OCI-LY7 (cell line): Measurements from ENCODE around the gene BRD7. TPM values are rescaled to one million over a fixed set of nuclear protein-coding genes. Genes with fewer than 3 reads are reported as not detected.
A peak's percentile ranks its signal among the peaks of the same experiment; 100 is the strongest.

Experiments
- BruUV-seq: library from RNA; stranded (reverse); fragments of 400-500 nt; replicated peaks from 2 replicates; lab custom pipeline; 2021; lab: Mats Ljungman, UMichigan
- CTCF ChIA-PET: fragments of 300-600 bp; sonication (Branson Sonifier 250); formaldehyde crosslinking; loops from one replicate; lab custom pipeline; 2022; ENCODE audit warnings: antibody characterized with exemption; ENCODE audit not compliant: unreplicated experiment; lab: Charles Lee
- POLR2A ChIA-PET: fragments of 300-600 bp; sonication (Branson Sonifier 250); formaldehyde crosslinking; loops from one replicate; lab custom pipeline; 2022; ENCODE audit warnings: antibody characterized with exemption; lab: Charles Lee
- DNase-seq: peaks from one replicate; pipeline ENCODE4 v3.0.0-alpha.2; 2015; ENCODE audit warnings: low spot score
- H2AFZ ChIP-seq: fragments of 200-600 bp; sonication (generic), shearing (Covaris generic); 2 replicates; pipeline ENCODE4 v1.6.1; 2014; ENCODE audit warnings: mild to moderate bottlenecking, antibody characterized with exemption, low read length, moderate library complexity
- H3K27ac ChIP-seq: fragments of 200-600 bp; sonication (generic); 2 replicates; pipeline ENCODE4 v1.5.1; 2014; ENCODE audit warnings: mixed run types, low read depth, mild to moderate bottlenecking, moderate library complexity, low read length, inconsistent platforms; ENCODE audit not compliant: poor library complexity, severe bottlenecking
- H3K36me3 ChIP-seq: fragments of 200-600 bp; sonication (generic); 2 replicates; pipeline ENCODE4 v1.6.1; 2014; ENCODE audit warnings: mild to moderate bottlenecking, antibody characterized with exemption, low read length, moderate library complexity, mixed read lengths; ENCODE audit not compliant: insufficient read depth
- H3K4me1 ChIP-seq: fragments of 200-600 bp; sonication (generic); 2 replicates; pipeline ENCODE4 v1.5.1; 2014; ENCODE audit warnings: mild to moderate bottlenecking, low read length; ENCODE audit not compliant: insufficient read depth, poor library complexity, severe bottlenecking
- H3K4me2 ChIP-seq: fragments of 200-600 bp; sonication (generic); 2 replicates; pipeline ENCODE4 v1.6.1; 2014; ENCODE audit warnings: mild to moderate bottlenecking, low read length
- H3K4me3 ChIP-seq: fragments of 200-600 bp; sonication (generic); 2 replicates; pipeline ENCODE4 v1.5.1; 2014; ENCODE audit warnings: mild to moderate bottlenecking, low read depth, low read length; ENCODE audit not compliant: poor library complexity, severe bottlenecking
- H3K79me2 ChIP-seq: fragments of 200-600 bp; sonication (generic); 2 replicates; pipeline ENCODE4 v1.6.1; 2016; ENCODE audit warnings: low read depth, mild to moderate bottlenecking, low read length, moderate library complexity, mixed read lengths; ENCODE audit not compliant: insufficient read depth
- H3K9me2 ChIP-seq: fragments of 200-600 bp; sonication (generic); 2 replicates; pipeline ENCODE4 v1.6.1; 2016; ENCODE audit warnings: mild to moderate bottlenecking, low read length, mixed read lengths; ENCODE audit not compliant: insufficient read depth
- H3K9me3 ChIP-seq: fragments of 200-600 bp; sonication (generic); 2 replicates; pipeline ENCODE4 v1.6.1; 2014; ENCODE audit warnings: mild to moderate bottlenecking, mixed run types, low read length, mixed read lengths
- H4K20me1 ChIP-seq: fragments of 200-600 bp; sonication (generic); 2 replicates; pipeline ENCODE4 v1.6.1; 2014; ENCODE audit warnings: mild to moderate bottlenecking, antibody characterized with exemption, low read length, moderate library complexity, mixed read lengths; ENCODE audit not compliant: insufficient read depth
- EZH2phosphoT487 ChIP-seq: fragments of 200-600 bp; sonication (generic); IDR thresholded peaks from 2 replicates; pipeline ENCODE4 v1.6.1; 2018; ENCODE audit warnings: low read depth, borderline replicate concordance, mild to moderate bottlenecking, mixed run types, antibody characterized with exemption, low read length, moderate library complexity, mixed read lengths
- intact Hi-C: fragments of 100-400 bp; cut with micrococcal nuclease; formaldehyde crosslinking; loops from one replicate; pipeline ENCODE4 v1.10.0; 2022; ENCODE audit not compliant: unreplicated experiment
- total RNA-seq, 2 experiments: library from RNA; depleted of rRNA in 1 of 2; stranded (reverse); fragments of >200 nt in 1 of 2; shearing (Covaris generic) in 1 of 2; gene quantifications; 2 replicates each; pipeline ENCODE4 v1.2.3, GENCODE V29; 2014 to 2022
- TF ChIP-seq, protein P1 (sequence below): fragments of 200-600 bp; sonication (generic); conservative IDR thresholded peaks from 2 replicates; pipeline ENCODE4 v1.5.1; 2014; ENCODE audit warnings: mild to moderate bottlenecking, antibody characterized with exemption, low read length, moderate library complexity, mixed read lengths

The BRD7 gene
- total RNA-seq, 2 experiments from 2014 or later: 78.5 to 105 TPM

DNA sequence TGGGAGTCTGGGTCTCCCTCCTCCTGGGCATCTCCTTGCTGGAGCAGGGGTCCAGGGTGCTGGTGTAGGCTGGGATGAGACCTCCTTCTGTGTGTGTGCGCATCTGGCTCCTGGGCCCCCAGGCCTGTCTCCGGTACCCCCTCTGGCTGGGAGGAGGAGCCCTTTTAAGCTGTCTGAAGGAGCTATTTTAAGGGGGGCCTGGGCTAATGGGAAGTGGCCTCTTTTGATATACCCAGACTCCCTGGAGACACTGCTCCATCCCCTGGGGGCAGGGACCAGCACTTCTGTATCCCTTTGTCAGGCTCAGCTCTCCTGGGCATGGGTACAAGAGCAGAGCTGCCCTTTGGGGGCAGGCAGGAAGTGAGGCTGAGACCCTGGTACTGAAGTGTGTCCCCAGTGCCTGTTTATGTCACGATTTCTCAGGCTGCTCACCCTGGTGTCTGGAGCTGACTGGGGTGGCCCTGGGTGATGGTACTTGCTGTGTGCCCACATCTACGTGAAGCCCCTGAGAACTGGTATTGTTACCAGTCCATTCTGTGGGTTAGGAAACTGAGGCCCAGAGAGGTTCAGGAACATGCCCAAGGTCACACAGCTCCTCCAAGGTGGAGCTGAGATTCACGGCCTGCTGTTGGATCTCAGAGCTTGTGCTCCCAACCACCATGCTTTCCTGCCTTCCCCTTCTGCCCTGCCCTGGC, 96.0 kb downstream of the BRD7 start:
- Histone ChIP-seq H3K9me3 (no peaks in the 10 kb centered on the region; the same call in 1 of the 2 replicates), H3K4me1 (peaks cover 69% of the 10 kb centered on the region), H4K20me1 (peaks cover 5% of the 10 kb centered on the region; the same call in 1 of the 2 replicates), H3K27ac (peak overlapping the region; percentile 80), H3K36me3 (peaks cover 7% of the 10 kb centered on the region), H3K4me2 (no peak overlapping the region; the same call in 1 of the 2 replicates), H3K9me2 (no peaks in the 10 kb centered on the region), H3K79me2 (peaks cover 41% of the 10 kb centered on the region), H3K4me3 (no peak overlapping the region), H2AFZ (no peak overlapping the region)
- no peak for TF ChIP-seq EZH2phosphoT487
- TF ChIP-seq, protein P1, sequence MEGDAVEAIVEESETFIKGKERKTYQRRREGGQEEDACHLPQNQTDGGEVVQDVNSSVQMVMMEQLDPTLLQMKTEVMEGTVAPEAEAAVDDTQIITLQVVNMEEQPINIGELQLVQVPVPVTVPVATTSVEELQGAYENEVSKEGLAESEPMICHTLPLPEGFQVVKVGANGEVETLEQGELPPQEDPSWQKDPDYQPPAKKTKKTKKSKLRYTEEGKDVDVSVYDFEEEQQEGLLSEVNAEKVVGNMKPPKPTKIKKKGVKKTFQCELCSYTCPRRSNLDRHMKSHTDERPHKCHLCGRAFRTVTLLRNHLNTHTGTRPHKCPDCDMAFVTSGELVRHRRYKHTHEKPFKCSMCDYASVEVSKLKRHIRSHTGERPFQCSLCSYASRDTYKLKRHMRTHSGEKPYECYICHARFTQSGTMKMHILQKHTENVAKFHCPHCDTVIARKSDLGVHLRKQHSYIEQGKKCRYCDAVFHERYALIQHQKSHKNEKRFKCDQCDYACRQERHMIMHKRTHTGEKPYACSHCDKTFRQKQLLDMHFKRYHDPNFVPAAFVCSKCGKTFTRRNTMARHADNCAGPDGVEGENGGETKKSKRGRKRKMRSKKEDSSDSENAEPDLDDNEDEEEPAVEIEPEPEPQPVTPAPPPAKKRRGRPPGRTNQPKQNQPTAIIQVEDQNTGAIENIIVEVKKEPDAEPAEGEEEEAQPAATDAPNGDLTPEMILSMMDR: no peak
- intact Hi-C loops: no loop called here
- CTCF ChIA-PET: interaction anchor here (0.5 to 2.1 kb wide), 3 partner anchors 10 to 469 kb away, joined by 3 to 4 read pairs (median 4); partner anchors contain the start of gene CYLD
- POLR2A ChIA-PET: interaction anchor here (0.9 to 3.5 kb wide), 3 partner anchors 10 to 13 kb away, joined by 6 to 21 read pairs (median 12); no protein-coding TSS in a partner anchor
- no peak for DNase-seq
- BruUV-seq: no TSS peak

DNA sequence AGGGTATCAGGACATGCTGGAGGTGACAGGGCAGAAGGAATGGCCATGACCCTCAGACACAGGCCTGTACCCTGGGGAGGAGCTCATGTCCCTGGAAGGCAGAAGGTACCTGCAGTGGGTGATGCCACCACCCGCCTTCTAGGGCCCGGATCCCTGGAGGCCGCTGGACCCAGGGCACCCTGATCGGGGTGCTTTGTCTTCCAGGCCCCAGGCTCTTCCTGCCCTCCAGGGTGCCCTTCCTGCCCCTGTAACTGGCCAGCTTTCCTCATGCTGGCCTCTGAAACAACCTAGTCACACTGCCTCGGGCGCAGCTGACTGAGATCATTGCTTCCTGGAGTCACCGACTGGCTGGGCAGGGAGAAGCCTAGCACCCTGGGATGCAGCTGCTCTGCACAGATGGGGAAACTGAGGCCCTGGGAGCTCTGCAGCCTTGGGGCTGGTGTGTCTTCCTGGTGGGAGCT, 96.6 kb downstream of the BRD7 start:
- no peak for DNase-seq
- CTCF ChIA-PET: interaction anchor here (0.5 to 2.1 kb wide), 2 partner anchors 10 to 85 kb away, joined by 3 to 4 read pairs; no protein-coding TSS in a partner anchor
- Histone ChIP-seq H3K27ac (no peak overlapping the region), H3K4me2 (no peak overlapping the region), H3K4me3 (no peak overlapping the region), H3K9me2 (no peaks in the 10 kb centered on the region), H3K4me1 (peaks cover 75% of the 10 kb centered on the region), H4K20me1 (peaks cover 3% of the 10 kb centered on the region; the same call in 1 of the 2 replicates), H2AFZ (no peak overlapping the region), H3K36me3 (peaks cover 4% of the 10 kb centered on the region), H3K9me3 (no peaks in the 10 kb centered on the region; the same call in 1 of the 2 replicates), H3K79me2 (peaks cover 42% of the 10 kb centered on the region)
- BruUV-seq: no TSS peak
- TF ChIP-seq, protein P1: no peak
- TF ChIP-seq EZH2phosphoT487: no peak
- POLR2A ChIA-PET: interaction anchor here (0.9 kb wide), 1 partner anchor 12 kb away, joined by 6 read pairs; no protein-coding TSS in a partner anchor
- intact Hi-C loops: no loop called here
